ENCODE measurements around the gene POLR1B.
A peak's percentile ranks its signal among the peaks of the same experiment; 100 is the strongest.
"Not testable (repeated sequence)": the region's sequence is repeated elsewhere in the genome, so short reads cannot be mapped to it uniquely, and the experiment has no call there.

Gene POLR1B

GRCh38 chr2:112541315-112542122 lies 746 bp upstream of the POLR1B start:
- peak; percentile 76 for DNase-seq

GRCh38 chr2:112542984-112543661 lies 858 bp downstream of the POLR1B start:
- DNase-seq: no peak

GRCh38 chr2:112547333-112547732 lies 5.1 kb downstream of the POLR1B start:
- DNase-seq: no peak

GRCh38 chr2:112548980-112549379 lies 6.7 kb downstream of the POLR1B start:
- DNase-seq: no peak

GRCh38 chr2:112566104-112566503 lies 23.8 kb downstream of the POLR1B start:
- no peak for DNase-seq

- not testable (repeated sequence) for DNase-seq
Observed at GRCh38 chr2:112566508-112566907, 24.2 kb downstream of the POLR1B start.

- DNase-seq: no peak
Observed at GRCh38 chr2:112572005-112572404, 29.7 kb downstream of the POLR1B start.

- DNase-seq: no peak
Observed at GRCh38 chr2:112577756-112578155, 35.5 kb downstream of the POLR1B start.

GRCh38 chr2:112579241-112579640 lies 37.0 kb downstream of the POLR1B start:
- no peak for DNase-seq

GRCh38 chr2:112580084-112580483 lies 37.8 kb downstream of the POLR1B start:
- DNase-seq: no peak

GRCh38 chr2:112582314-112582746 lies 40.1 kb downstream of the POLR1B start:
- no peak for DNase-seq

- no peak for DNase-seq
Observed at GRCh38 chr2:112583497-112584133, 41.4 kb downstream of the POLR1B start.

GRCh38 chr2:112584134-112584890 lies 42.0 kb downstream of the POLR1B start, which contains the start of gene CHCHD5:
Gene CHCHD5 (plus strand): TSS chr2:112584609. CDS start chr2:112584648, 39 bp downstream.
- peak; percentile 87 for DNase-seq

GRCh38 chr2:112584891-112585250 lies 42.6 kb downstream of the POLR1B start:
- no peak for DNase-seq

- DNase-seq: no peak
Observed at GRCh38 chr2:112585400-112585799, 43.1 kb downstream of the POLR1B start.

GRCh38 chr2:112585873-112586464 lies 43.7 kb downstream of the POLR1B start:
- no peak for DNase-seq

GRCh38 chr2:112588611-112589045 lies 46.4 kb downstream of the POLR1B start:
- DNase-seq: no peak

GRCh38 chr2:112591413-112591812 lies 49.1 kb downstream of the POLR1B start:
- DNase-seq: no peak

- DNase-seq: no peak
Observed at GRCh38 chr2:112593736-112594135, 51.5 kb downstream of the POLR1B start.

- no peak for DNase-seq
Observed at GRCh38 chr2:112597537-112598322, 55.5 kb downstream of the POLR1B start.

- DNase-seq: no peak
Observed at GRCh38 chr2:112600634-112601033, 58.4 kb downstream of the POLR1B start.

- no peak for DNase-seq
Observed at GRCh38 chr2:112601754-112602153, 59.5 kb downstream of the POLR1B start.

Data from activated CD4-positive, CD25-positive, alpha-beta regulatory T cell treated with anti-CD3 and anti-CD28 coated beads, Interleukin-2, amount 50 U/mL, for 72 hours (primary cell).